ENCODE measurements around the gene AP3S1.

AP3S1 gene

DNA sequence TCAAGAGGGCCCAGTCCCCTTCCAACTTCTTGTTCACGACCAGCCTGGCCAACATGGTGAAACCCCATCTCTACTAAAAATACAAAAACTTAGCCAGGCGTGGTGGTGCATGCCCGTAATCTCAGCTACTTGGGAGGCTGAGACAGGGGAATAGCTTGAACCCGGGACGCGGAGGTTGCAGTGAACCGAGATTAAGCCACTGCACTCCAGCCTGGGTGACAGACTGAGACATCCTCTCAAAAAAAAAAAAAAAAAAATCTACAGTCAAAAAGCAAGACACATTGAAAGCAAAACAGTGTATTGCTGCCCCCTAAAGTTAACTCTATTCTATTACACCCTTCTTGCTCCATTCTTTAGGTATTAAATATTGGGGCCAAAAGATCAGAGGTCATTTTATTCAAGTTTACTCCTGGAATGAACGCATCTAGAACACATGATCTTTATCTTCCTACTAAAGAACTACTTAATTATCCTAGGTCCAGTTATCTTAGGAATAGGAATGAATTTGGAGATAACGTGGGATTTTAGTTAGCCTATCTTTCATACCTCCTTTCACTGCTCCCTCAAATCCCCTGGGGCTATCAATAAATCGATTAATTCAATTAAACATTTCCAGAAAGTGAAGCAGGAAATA, 2.7 kb upstream of the AP3S1 start:
- peak overlapping the region; percentile 78 for H3K4me3 ChIP-seq (ENCODE audit: control insufficient read depth, low read depth, low read length)
- TF ChIP-seq, protein P1, sequence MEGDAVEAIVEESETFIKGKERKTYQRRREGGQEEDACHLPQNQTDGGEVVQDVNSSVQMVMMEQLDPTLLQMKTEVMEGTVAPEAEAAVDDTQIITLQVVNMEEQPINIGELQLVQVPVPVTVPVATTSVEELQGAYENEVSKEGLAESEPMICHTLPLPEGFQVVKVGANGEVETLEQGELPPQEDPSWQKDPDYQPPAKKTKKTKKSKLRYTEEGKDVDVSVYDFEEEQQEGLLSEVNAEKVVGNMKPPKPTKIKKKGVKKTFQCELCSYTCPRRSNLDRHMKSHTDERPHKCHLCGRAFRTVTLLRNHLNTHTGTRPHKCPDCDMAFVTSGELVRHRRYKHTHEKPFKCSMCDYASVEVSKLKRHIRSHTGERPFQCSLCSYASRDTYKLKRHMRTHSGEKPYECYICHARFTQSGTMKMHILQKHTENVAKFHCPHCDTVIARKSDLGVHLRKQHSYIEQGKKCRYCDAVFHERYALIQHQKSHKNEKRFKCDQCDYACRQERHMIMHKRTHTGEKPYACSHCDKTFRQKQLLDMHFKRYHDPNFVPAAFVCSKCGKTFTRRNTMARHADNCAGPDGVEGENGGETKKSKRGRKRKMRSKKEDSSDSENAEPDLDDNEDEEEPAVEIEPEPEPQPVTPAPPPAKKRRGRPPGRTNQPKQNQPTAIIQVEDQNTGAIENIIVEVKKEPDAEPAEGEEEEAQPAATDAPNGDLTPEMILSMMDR (conservative IDR thresholded peaks at IDR 0.05; ENCODE audit: control insufficient read depth, insufficient read depth, low read depth, low read length): peak; percentile 61
- peak; percentile 80 for DNase-seq (ENCODE audit: low read depth)

DNA sequence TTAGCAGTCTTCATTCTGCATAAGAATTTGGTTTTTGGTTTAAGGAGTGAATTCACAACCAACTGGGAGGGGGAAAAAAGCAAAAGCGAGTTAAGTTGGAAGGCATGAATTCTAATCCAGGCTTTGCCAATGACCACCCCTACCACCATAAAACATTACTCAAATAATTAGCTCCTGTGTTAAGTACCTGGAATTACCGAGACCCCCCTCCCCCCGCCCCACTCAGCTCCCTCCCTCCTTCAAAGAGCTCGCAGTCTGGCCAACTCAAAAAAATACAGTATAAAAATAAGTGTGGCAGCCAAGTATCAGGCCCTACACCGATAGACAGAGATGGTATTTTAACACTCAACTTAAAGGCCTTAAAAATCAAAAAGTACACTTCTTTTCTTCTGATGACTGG, 862 bp upstream of the AP3S1 start:
- H3K4me3 ChIP-seq (ENCODE audit: control insufficient read depth, low read depth, low read length): peak overlapping the region; percentile 78
- TF ChIP-seq, protein P1 (conservative IDR thresholded peaks at IDR 0.05; ENCODE audit: control insufficient read depth, insufficient read depth, low read depth, low read length): no peak
- no peak for DNase-seq (ENCODE audit: low read depth)

DNA sequence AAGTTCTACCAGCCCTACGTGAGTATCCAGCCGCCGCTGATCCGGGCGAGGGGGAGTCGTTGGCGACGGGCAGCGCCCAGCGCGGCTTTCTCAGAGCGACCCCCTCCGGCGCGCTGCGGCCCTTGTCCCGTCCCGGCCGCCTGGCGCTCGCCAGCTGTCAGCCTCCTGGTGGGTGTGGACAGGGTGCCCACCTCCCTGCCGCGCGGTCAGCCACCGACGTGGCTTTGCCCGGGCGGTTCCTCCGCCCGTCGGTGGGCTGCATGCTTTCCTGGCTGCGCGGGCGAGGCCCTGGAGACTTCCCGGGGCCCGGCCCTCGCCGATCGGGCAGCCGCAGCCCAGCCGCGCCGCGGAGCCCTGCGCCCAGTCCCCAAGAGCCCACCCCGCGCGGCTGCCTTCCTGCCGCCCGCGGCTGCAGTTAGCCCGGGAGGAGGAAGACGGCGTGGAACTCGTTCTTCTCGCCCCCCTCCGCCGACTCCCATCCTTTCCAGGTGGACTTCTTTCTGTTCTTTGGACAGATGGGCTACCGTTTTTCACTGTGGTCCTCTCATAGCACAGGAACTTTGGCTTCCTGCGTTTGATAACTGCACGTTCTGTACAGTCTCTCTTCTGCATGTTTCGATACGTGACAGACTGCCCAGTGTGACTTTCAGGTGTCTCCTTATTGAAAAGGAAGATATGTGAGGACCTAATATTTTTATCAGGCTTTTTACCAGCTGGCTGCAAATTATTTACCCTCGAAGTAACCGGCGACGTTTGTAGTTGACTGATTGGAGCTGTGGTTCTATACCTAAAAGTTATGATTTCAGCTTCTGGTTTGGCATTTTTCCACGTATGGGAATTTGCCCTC, 577 bp downstream of the AP3S1 start:
- peak overlapping the region; percentile 78 for H3K4me3 ChIP-seq (ENCODE audit: control insufficient read depth, low read depth, low read length)
- TF ChIP-seq, protein P1 (conservative IDR thresholded peaks at IDR 0.05; ENCODE audit: control insufficient read depth, insufficient read depth, low read depth, low read length): no peak
- DNase-seq (ENCODE audit: low read depth): peak; percentile 42

DNA sequence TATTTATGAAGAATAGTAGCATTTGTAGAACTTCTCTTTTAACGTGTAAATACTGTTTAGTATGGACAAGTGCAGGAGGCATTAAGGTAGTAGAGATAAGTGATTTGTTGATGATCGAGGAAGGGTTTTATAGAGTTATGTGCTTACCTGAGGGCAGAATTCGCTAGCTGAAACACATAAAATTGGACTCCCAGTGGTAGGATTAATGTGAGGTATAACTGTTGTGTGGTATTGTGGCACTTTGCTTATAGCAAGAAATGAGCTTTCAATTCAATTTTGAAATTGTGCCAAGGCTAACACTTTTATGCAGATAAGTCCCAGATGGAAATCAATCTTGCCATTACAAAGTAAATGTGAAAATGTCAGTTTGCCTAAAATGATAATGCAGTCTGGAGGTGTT, 1.2 kb downstream of the AP3S1 start:
- peak overlapping the region; percentile 78 for H3K4me3 ChIP-seq (ENCODE audit: control insufficient read depth, low read depth, low read length)
- DNase-seq (ENCODE audit: low read depth): no peak
- TF ChIP-seq, protein P1 (conservative IDR thresholded peaks at IDR 0.05; ENCODE audit: control insufficient read depth, insufficient read depth, low read depth, low read length): no peak

DNA sequence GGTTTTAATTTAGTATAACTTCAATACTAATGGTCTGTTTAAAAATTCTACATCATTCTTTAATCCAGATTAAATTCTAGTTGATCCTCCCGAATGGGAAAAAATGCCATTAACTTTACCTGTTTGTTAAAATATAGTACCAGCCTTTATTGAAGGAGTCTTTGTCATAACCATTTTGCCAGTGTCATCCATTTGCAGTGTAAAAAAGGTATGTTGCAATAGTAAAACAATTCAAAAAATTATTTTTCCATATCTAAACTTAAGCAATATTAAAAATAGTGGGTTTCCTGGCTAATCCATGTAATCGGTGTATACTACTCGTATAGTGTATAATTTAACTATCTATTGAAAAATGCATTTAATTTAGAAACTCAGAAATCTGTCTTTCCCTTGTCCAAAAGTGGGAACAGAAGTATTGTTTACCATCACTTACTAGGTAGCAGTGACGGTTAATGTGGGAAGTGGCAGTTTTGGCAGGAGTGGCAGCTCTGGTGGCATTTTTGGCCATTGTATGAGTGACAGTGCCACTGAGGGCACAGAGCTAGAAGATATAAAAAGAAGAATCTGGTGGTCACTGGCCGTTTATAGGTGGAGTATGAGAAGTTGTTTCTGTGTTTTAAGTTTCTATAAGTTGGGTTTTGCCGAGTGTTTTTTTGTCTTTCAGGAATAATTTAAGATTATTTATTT, 1.9 kb downstream of the AP3S1 start:
- TF ChIP-seq, protein P1 (conservative IDR thresholded peaks at IDR 0.05; ENCODE audit: control insufficient read depth, insufficient read depth, low read depth, low read length): no peak

DNA sequence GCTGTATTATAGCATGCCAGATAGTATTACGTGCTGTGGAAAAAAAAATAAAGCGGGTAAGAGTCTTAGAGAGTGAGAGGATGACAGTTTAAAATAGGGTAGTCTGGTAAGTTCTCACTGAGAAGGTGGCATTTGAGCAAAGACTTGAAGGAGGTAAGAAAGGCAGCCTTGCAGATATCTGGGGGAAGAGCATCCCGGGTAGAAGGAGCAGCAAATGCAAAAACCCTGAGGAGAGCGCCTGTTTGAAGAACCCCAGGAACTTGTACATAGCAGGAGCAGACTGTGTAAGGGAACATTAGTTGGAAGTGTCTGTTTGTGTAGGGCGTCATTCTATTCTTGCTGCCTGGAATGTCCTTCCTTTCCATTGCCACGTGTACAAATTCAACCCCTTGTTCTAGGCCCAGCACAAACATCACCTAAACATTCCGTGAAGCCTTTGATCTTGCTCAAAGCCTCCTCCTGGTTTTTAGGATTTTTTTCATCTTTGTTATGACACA, 2.6 kb downstream of the AP3S1 start:
- no peak for DNase-seq (ENCODE audit: low read depth)
- H3K4me3 ChIP-seq (ENCODE audit: control insufficient read depth, low read depth, low read length): no peak overlapping the region
- TF ChIP-seq, protein P1 (conservative IDR thresholded peaks at IDR 0.05; ENCODE audit: control insufficient read depth, insufficient read depth, low read depth, low read length): no peak

More for the DNA sequence above, 1.9 kb downstream of the AP3S1 start:
- no peak for DNase-seq (ENCODE audit: low read depth)
- peak overlapping the region; percentile 78 for H3K4me3 ChIP-seq (ENCODE audit: control insufficient read depth, low read depth, low read length)

All from fibroblast of mammary gland (primary cell).